Measurements from ENCODE around the gene CAP1. TPM values are rescaled to one million over a fixed set of nuclear protein-coding genes. Genes with fewer than 3 reads are reported as not detected.
A peak's percentile ranks its signal among the peaks of the same experiment; 100 is the strongest.

CAP1 gene
- total RNA-seq, 1 donor from 2014 or later: 79.3 TPM

- peaks cover 3 to 9% (median 5%) of the 10 kb centered on the region in 3 donors for H3K36me3 ChIP-seq (ENCODE audit: control insufficient read depth in 3 of 3, insufficient read depth in 3 of 3, low read length in 3 of 3)
- H3K27ac ChIP-seq (ENCODE audit: low read depth, low read length): no peak overlapping the region
- peak overlapping the region; percentile 13 to 20 (median 17) for H3K4me3 ChIP-seq (ENCODE audit: low read length in 3 of 3)
- H3K27me3 ChIP-seq (ENCODE audit: control insufficient read depth in 3 of 3, insufficient read depth in 3 of 3, low read length in 3 of 3): no peaks in the 10 kb centered on the region
- H3K9me3 ChIP-seq (ENCODE audit: control insufficient read depth in 3 of 3, low read length in 3 of 3): no peaks in the 10 kb centered on the region
- H3K9ac ChIP-seq (ENCODE audit: low read depth in 1 of 3, low read length in 3 of 3): peak overlapping the region in 2 of 3 donors; percentile 34 to 44
- peaks cover 33 to 63% (median 40%) of the 10 kb centered on the region in 3 donors for H3K4me1 ChIP-seq (ENCODE audit: control insufficient read depth in 3 of 3, insufficient read depth in 3 of 3, low read length in 3 of 3)
Measured at GRCh38 chr1:40042341-40042740, 1.8 kb downstream of the CAP1 start.

GRCh38 chr1:40044110-40044509 is 3.6 kb downstream of the CAP1 start:
- H3K4me1 ChIP-seq (ENCODE audit: control insufficient read depth in 3 of 3, insufficient read depth in 3 of 3, low read length in 3 of 3): peaks cover 27 to 47% (median 27%) of the 10 kb centered on the region in 3 donors
- no peaks in the 10 kb centered on the region for H3K9me3 ChIP-seq (ENCODE audit: control insufficient read depth in 3 of 3, low read length in 3 of 3)
- H3K27me3 ChIP-seq (ENCODE audit: control insufficient read depth in 3 of 3, insufficient read depth in 3 of 3, low read length in 3 of 3): no peaks in the 10 kb centered on the region
- no peak overlapping the region for H3K27ac ChIP-seq (ENCODE audit: low read depth, low read length)
- no peak overlapping the region for H3K9ac ChIP-seq (ENCODE audit: low read depth in 1 of 3, low read length in 3 of 3)
- H3K4me3 ChIP-seq (ENCODE audit: low read length in 3 of 3): no peak overlapping the region
- H3K36me3 ChIP-seq (ENCODE audit: control insufficient read depth in 3 of 3, insufficient read depth in 3 of 3, low read length in 3 of 3): peaks cover 3 to 9% (median 5%) of the 10 kb centered on the region in 3 donors

DNA sequence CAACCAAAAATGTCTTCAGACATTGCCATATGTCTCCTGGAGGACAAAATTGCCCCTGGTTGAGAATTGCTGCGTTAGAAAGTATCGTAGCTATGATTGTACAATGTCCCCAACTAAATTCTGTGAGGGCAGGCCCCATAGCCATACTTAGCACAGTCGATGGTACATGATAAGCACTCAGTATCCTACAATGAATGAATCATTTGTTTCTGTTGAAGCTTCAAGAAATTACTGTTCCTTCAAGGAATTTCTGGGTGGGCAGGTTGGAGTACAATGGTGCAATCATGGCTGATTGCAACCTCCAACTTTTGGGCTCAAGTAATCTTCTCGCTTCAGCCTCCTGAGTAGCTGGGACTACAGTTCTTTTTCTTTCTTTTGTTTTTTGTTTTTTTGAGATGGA is 4.7 kb downstream of the CAP1 start:
- Histone ChIP-seq H3K27me3 (ENCODE audit: control insufficient read depth in 3 of 3, insufficient read depth in 3 of 3, low read length in 3 of 3) (no peaks in the 10 kb centered on the region), H3K4me3 (ENCODE audit: low read length in 3 of 3) (no peak overlapping the region), H3K36me3 (ENCODE audit: control insufficient read depth in 3 of 3, insufficient read depth in 3 of 3, low read length in 3 of 3) (peaks cover under 1 to 9% (median 5%) of the 10 kb centered on the region in 3 donors), H3K27ac (ENCODE audit: low read depth, low read length) (no peak overlapping the region), H3K4me1 (ENCODE audit: control insufficient read depth in 3 of 3, insufficient read depth in 3 of 3, low read length in 3 of 3) (peaks cover 24 to 37% (median 28%) of the 10 kb centered on the region in 3 donors), H3K9me3 (ENCODE audit: control insufficient read depth in 3 of 3, low read length in 3 of 3) (no peaks in the 10 kb centered on the region), H3K9ac (ENCODE audit: low read depth in 1 of 3, low read length in 3 of 3) (no peak overlapping the region)

DNA sequence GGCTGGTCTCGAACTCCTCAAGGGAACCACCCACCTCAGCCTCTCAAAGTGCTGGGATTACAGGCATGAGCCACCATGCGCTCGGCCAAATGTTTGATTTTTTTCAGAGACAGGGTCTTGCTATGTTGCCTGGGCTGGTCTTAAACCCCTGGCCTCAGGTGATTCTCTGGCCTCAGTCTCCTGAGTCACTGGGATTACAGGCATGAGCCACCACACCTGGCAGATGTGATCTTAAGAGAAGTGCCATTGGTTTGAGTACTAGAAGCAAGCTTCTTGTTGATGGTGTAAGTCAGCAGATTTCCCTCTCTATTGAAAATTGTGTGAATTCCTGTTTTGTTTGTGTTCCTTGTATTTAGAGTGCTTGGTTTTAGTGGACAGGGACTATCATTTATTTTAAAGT is 5.2 kb downstream of the CAP1 start:
- H3K4me3 ChIP-seq (ENCODE audit: low read length in 3 of 3): no peak overlapping the region
- no peaks in the 10 kb centered on the region for H3K9me3 ChIP-seq (ENCODE audit: control insufficient read depth in 3 of 3, low read length in 3 of 3)
- H3K27ac ChIP-seq (ENCODE audit: low read depth, low read length): no peak overlapping the region
- H3K9ac ChIP-seq (ENCODE audit: low read depth in 1 of 3, low read length in 3 of 3): no peak overlapping the region
- peaks cover 24 to 36% (median 28%) of the 10 kb centered on the region in 3 donors for H3K4me1 ChIP-seq (ENCODE audit: control insufficient read depth in 3 of 3, insufficient read depth in 3 of 3, low read length in 3 of 3)
- no peaks in the 10 kb centered on the region for H3K27me3 ChIP-seq (ENCODE audit: control insufficient read depth in 3 of 3, insufficient read depth in 3 of 3, low read length in 3 of 3)
- peaks cover 0 to 9% (median 5%) of the 10 kb centered on the region in 3 donors for H3K36me3 ChIP-seq (ENCODE audit: control insufficient read depth in 3 of 3, insufficient read depth in 3 of 3, low read length in 3 of 3)

- Histone ChIP-seq H3K4me3 (ENCODE audit: low read length in 3 of 3) (no peak overlapping the region), H3K27me3 (ENCODE audit: control insufficient read depth in 3 of 3, insufficient read depth in 3 of 3, low read length in 3 of 3) (no peaks in the 10 kb centered on the region), H3K36me3 (ENCODE audit: control insufficient read depth in 3 of 3, insufficient read depth in 3 of 3, low read length in 3 of 3) (peaks cover 0 to 9% (median 5%) of the 10 kb centered on the region in 3 donors), H3K27ac (ENCODE audit: low read depth, low read length) (no peak overlapping the region), H3K9ac (ENCODE audit: low read depth in 1 of 3, low read length in 3 of 3) (no peak overlapping the region), H3K4me1 (ENCODE audit: control insufficient read depth in 3 of 3, insufficient read depth in 3 of 3, low read length in 3 of 3) (peaks cover 13 to 30% (median 17%) of the 10 kb centered on the region in 3 donors), H3K9me3 (ENCODE audit: control insufficient read depth in 3 of 3, low read length in 3 of 3) (no peaks in the 10 kb centered on the region)
Measured at GRCh38 chr1:40047276-40047675, 6.7 kb downstream of the CAP1 start.

DNA sequence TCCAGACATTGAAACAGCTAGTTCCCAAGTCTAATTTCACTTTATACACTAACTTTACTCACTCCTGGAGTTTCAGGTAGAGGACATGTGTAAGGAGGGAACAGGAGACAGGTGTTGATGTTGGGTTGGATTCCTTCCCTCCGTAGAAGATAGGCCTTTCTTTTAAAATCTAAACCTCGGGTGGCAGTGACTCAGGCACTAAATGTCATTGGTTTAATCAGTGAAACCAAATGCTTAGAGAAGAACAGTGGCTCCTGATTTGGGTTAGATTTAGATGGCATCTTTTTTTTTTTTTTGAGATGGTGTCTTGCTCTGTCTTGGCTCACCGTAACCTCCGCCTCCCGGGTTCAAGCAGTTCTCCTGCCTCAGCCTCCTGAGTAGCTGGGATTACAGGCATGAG is 7.2 kb downstream of the CAP1 start:
- H3K27ac ChIP-seq (ENCODE audit: low read depth, low read length): no peak overlapping the region
- peaks cover 9 to 25% (median 12%) of the 10 kb centered on the region in 3 donors for H3K4me1 ChIP-seq (ENCODE audit: control insufficient read depth in 3 of 3, insufficient read depth in 3 of 3, low read length in 3 of 3)

DNA sequence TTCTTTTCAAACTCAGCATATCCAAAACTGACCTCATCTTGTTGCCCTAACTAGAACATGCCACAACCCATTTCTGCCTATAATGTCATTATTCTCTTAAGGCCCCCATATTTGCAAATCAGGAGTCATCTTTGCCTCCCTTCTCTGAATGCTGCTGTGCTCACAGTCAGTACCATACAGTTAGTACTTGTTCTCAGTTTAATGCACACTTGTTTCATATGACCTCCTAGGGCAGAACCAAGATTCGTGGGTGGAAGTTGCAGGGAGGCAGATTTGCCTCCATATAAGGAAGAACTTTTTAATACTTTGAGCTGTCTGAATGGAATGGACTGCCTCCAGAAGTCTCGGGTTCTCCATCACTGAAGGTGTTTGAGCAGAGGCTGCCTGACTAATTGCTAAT is 9.2 kb downstream of the CAP1 start:
- no peak overlapping the region for H3K9ac ChIP-seq (ENCODE audit: low read depth in 1 of 3, low read length in 3 of 3)
- no peaks in the 10 kb centered on the region for H3K27me3 ChIP-seq (ENCODE audit: control insufficient read depth in 3 of 3, insufficient read depth in 3 of 3, low read length in 3 of 3)
- peaks cover 9 to 25% (median 15%) of the 10 kb centered on the region in 3 donors for H3K4me1 ChIP-seq (ENCODE audit: control insufficient read depth in 3 of 3, insufficient read depth in 3 of 3, low read length in 3 of 3)
- H3K27ac ChIP-seq (ENCODE audit: low read depth, low read length): no peak overlapping the region
- peaks cover 0 to 3% (median 0%) of the 10 kb centered on the region in 3 donors for H3K36me3 ChIP-seq (ENCODE audit: control insufficient read depth in 3 of 3, insufficient read depth in 3 of 3, low read length in 3 of 3)
- no peak overlapping the region for H3K4me3 ChIP-seq (ENCODE audit: low read length in 3 of 3)
- no peaks in the 10 kb centered on the region for H3K9me3 ChIP-seq (ENCODE audit: control insufficient read depth in 3 of 3, low read length in 3 of 3)

More for the DNA sequence above, 7.2 kb downstream of the CAP1 start:
- Histone ChIP-seq H3K27me3 (ENCODE audit: control insufficient read depth in 3 of 3, insufficient read depth in 3 of 3, low read length in 3 of 3) (no peaks in the 10 kb centered on the region), H3K36me3 (ENCODE audit: control insufficient read depth in 3 of 3, insufficient read depth in 3 of 3, low read length in 3 of 3) (peaks cover 0 to 6% (median 2%) of the 10 kb centered on the region in 3 donors), H3K4me3 (ENCODE audit: low read length in 3 of 3) (no peak overlapping the region), H3K9me3 (ENCODE audit: control insufficient read depth in 3 of 3, low read length in 3 of 3) (no peaks in the 10 kb centered on the region), H3K9ac (ENCODE audit: low read depth in 1 of 3, low read length in 3 of 3) (no peak overlapping the region)

GRCh38 chr1:40050863-40051262 is 10.3 kb downstream of the CAP1 start:
- H3K4me1 ChIP-seq (ENCODE audit: control insufficient read depth in 3 of 3, insufficient read depth in 3 of 3, low read length in 3 of 3): peaks cover 6 to 17% (median 13%) of the 10 kb centered on the region in 3 donors
- H3K9ac ChIP-seq (ENCODE audit: low read depth in 1 of 3, low read length in 3 of 3): no peak overlapping the region
- no peak overlapping the region for H3K27ac ChIP-seq (ENCODE audit: low read depth, low read length)
- H3K27me3 ChIP-seq (ENCODE audit: control insufficient read depth in 3 of 3, insufficient read depth in 3 of 3, low read length in 3 of 3): no peaks in the 10 kb centered on the region
- no peaks in the 10 kb centered on the region for H3K9me3 ChIP-seq (ENCODE audit: control insufficient read depth in 3 of 3, low read length in 3 of 3)
- no peaks in the 10 kb centered on the region for H3K36me3 ChIP-seq (ENCODE audit: control insufficient read depth in 3 of 3, insufficient read depth in 3 of 3, low read length in 3 of 3)
- no peak overlapping the region for H3K4me3 ChIP-seq (ENCODE audit: low read length in 3 of 3)

- Histone ChIP-seq H3K27me3 (ENCODE audit: control insufficient read depth in 3 of 3, insufficient read depth in 3 of 3, low read length in 3 of 3) (no peaks in the 10 kb centered on the region), H3K27ac (ENCODE audit: low read depth, low read length) (peak overlapping the region; percentile 58), H3K4me1 (ENCODE audit: control insufficient read depth in 3 of 3, insufficient read depth in 3 of 3, low read length in 3 of 3) (peaks cover 4 to 26% (median 13%) of the 10 kb centered on the region in 3 donors), H3K9me3 (ENCODE audit: control insufficient read depth in 3 of 3, low read length in 3 of 3) (no peaks in the 10 kb centered on the region), H3K36me3 (ENCODE audit: control insufficient read depth in 3 of 3, insufficient read depth in 3 of 3, low read length in 3 of 3) (no peaks in the 10 kb centered on the region), H3K9ac (ENCODE audit: low read depth in 1 of 3, low read length in 3 of 3) (no peak overlapping the region), H3K4me3 (ENCODE audit: low read length in 3 of 3) (no peak overlapping the region)
Measured at GRCh38 chr1:40053138-40053887, 12.8 kb downstream of the CAP1 start.

DNA sequence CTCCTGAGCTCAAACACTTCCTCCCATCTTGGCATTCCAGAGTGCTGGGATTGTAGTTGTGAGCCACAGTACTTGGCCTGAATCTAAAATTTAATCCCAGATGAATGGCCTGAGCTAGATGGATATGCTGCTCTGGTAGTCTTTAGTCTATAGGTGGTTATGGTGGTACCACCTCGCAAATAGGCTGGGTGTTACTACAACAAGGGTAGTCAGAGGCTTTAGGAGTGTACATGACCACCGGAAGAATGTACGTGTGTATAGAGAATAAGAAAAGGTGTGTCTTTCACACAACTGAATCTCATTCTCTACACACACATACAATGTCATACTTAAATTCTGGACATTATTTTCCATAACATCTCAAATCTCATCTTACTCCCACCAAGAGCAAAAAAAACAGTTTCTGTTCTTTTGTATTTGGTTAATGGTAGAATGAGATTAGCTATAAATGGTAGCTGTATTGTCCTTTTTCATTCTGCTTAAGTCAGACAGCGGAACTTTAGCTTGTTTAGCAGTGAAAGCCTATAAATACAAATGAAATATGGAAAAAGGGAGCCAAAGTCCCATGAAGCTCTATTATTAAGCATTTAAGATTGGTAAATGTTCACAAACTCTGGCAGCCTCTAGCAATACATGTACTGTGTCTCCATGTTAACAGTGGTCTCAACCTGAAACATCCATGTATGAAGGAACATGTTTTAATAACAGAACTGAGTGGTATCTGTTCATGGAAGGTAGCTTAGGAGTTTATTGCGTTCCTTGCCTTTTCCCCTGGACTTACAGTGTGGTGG is 16.2 kb downstream of the CAP1 start:
- no peaks in the 10 kb centered on the region for H3K27me3 ChIP-seq (ENCODE audit: control insufficient read depth in 3 of 3, insufficient read depth in 3 of 3, low read length in 3 of 3)
- H3K4me3 ChIP-seq (ENCODE audit: low read length in 3 of 3): no peak overlapping the region
- H3K36me3 ChIP-seq (ENCODE audit: control insufficient read depth in 3 of 3, insufficient read depth in 3 of 3, low read length in 3 of 3): peaks cover 0 to 21% (median 5%) of the 10 kb centered on the region in 3 donors
- no peaks in the 10 kb centered on the region for H3K9me3 ChIP-seq (ENCODE audit: control insufficient read depth in 3 of 3, low read length in 3 of 3)
- no peak overlapping the region for H3K27ac ChIP-seq (ENCODE audit: low read depth, low read length)
- peaks cover 14 to 43% (median 14%) of the 10 kb centered on the region in 3 donors for H3K4me1 ChIP-seq (ENCODE audit: control insufficient read depth in 3 of 3, insufficient read depth in 3 of 3, low read length in 3 of 3)
- no peak overlapping the region for H3K9ac ChIP-seq (ENCODE audit: low read depth in 1 of 3, low read length in 3 of 3)

All from skeletal muscle tissue (tissue), 4 donors.